Heart right ventricle (tissue), 16 donors: ENCODE data around the gene IL1RAPL1. TPM values are rescaled to one million over a fixed set of nuclear protein-coding genes. Genes with fewer than 3 reads are reported as not detected.

ENCODE experiments used
- ATAC-seq, 8 donors: fragments of 200-7000 bp; cut with Tn5 transposase; one replicate each; pipeline ENCODE4 v1.9.1; 2020; ENCODE audit warnings: mild to moderate bottlenecking in 8 of 8, moderate library complexity in 8 of 8, moderate number of reproducible peaks in 1 of 8
- DNase-seq, 2 donors: peaks; one replicate each; pipeline ENCODE4 v3.0.0-alpha.2; 2020
- H3K27ac ChIP-seq, 10 donors: fragments of 200-600 bp; sonication (generic) in 2 of 10; one replicate each; pipeline versions ENCODE4 v1.5.0 to v1.8.0; 2020 to 2022; ENCODE audit warnings: mild to moderate bottlenecking in 3 of 10
- H3K27me3 ChIP-seq, 7 donors: fragments of 200-600 bp; one replicate each; pipeline ENCODE4 v1.8.0; 2021 to 2022; ENCODE audit warnings: mild to moderate bottlenecking in 2 of 7
- H3K36me3 ChIP-seq, 9 donors: fragments of 200-600 bp; sonication (generic) in 1 of 9; one replicate each; pipeline versions ENCODE4 v1.5.0 to v1.8.0; 2020 to 2022; ENCODE audit warnings: mild to moderate bottlenecking in 2 of 9
- H3K4me1 ChIP-seq, 9 donors: fragments of 200-600 bp; sonication (generic) in 1 of 9; one replicate each; pipeline versions ENCODE4 v1.5.0 to v1.8.0; 2020 to 2022; ENCODE audit warnings: mild to moderate bottlenecking in 4 of 9
- H3K4me3 ChIP-seq, 10 donors: fragments of 200-600 bp; sonication (generic) in 2 of 10; one replicate each; pipeline versions ENCODE4 v1.5.0 to v1.8.0; 2020 to 2022; ENCODE audit warnings: mild to moderate bottlenecking in 7 of 10, moderate library complexity in 2 of 10
- H3K9me3 ChIP-seq, 11 donors: fragments of 200-600 bp in 10 of 11; sonication (generic) in 2 of 11; one replicate each; pipeline versions ENCODE4 v1.5.0 to v1.8.0; 2013 to 2022; ENCODE audit warnings: mild to moderate bottlenecking in 2 of 11, control low read depth in 1 of 11, moderate library complexity in 1 of 11
- CTCF ChIP-seq, 9 donors: fragments of 200-600 bp; sonication (generic) in 2 of 9; IDR thresholded peaks; one replicate each; pipeline versions ENCODE4 v1.5.0 to v1.8.0; 2021 to 2022; ENCODE audit warnings: antibody characterized with exemption in 9 of 9, mild to moderate bottlenecking in 5 of 9, moderate library complexity in 1 of 9
- WGBS, 2 donors: extraction: QIAGEN DNeasy Blood & Tissue Kit; methylation state at CpG; one replicate each; pipeline ENCODE4 v1.1.7; 2013; ENCODE audit warnings: inconsistent platforms in 1 of 2; 5-methylcytosine and 5-hydroxymethylcytosine counted together
- intact Hi-C, 10 donors: fragments of 100-400 bp; cut with DNase I; formaldehyde crosslinking; loops; one replicate each; pipeline versions ENCODE4 v1.11.1 to v1.14.2; 2022
- polyA plus RNA-seq, 2 donors: library from polyadenylated mRNA; stranded (reverse); fragments of 200-250 nt; gene quantifications; one replicate each; pipeline ENCODE4 v1.2.3, GENCODE V29; 2013
- total RNA-seq, 10 donors: library from RNA; stranded (reverse); fragmentation: NEBNext Ultra II Directional in 3 of 10; extraction: Animal tissue kit (Norgen Biotek cat#: 25700) in 3 of 10; gene quantifications; one replicate each; pipeline versions ENCODE4 v1.2.1 to v1.2.4, GENCODE V29; 2021 to 2023
- donor health status: Arrhythmogenic right ventricular cardiomyopathy.
- donor health status: ischemic (EF 13 %, LVEDD 7.1; RV severe dilation, severe dysfunction).
- donor health status: healthy with polysubstance abuse.
- donor health status: DM: no; HTN: yes; CAD: no.
- donor health status: DM: no; HTN: no; CAD: no.
- donor health status: ischemic (EF 25% LVEDD 6.9; RV normal size, moderate dysfunction).
- donor health status: ischemic (EF 25% LVEDD 5.7; RV mildly dilated, moderate dysfunction).
- donor health status: healthy.
- donor health status: DM: yes; HTN: yes; CAD: no.
- donor health status: Ischemic cardiomyopathy.
- donor health status: ischemic (EF 35%, LVEDD 5.7; RV mildly dilated, moderate dysfunction).
- donor health status: nonischemic (EF 11% LVEDD 7.7; RV severe dilation, severe dysfunction).
- donor health status: DM: yes; HTN: yes; CAD: no.
- donor health status: PGD.
- donor health status: ischemic (EF 29% LVEDD 5.4; RV normal size, mild dysfunction).
- donor health status: nonischemic (EF 23%, LVEDD 6.1; RV moderate dilation, normal function).

Gene IL1RAPL1
- total and polyA plus RNA-seq, 12 donors, result 0.13 to 6.3 (median 2.8) TPM

DNA sequence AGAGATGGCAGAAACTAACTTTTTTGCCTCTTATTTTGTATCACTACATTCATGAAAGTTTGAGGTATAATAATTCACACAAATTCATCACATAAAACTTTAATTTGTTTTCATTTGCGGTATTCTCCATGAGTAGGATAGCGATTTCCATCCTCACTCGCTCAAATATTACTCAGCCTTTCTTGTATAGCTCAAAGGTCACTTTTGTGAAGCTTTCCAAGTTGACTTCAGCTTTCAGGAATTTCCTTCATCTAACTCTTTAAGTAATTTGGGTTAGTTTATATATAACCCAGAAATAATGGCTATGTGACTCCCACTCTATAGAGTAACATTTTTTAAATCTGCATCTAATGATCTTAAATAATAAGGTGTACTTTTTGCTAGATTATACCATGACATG lies 314.4 kb downstream of the IL1RAPL1 start:
- H3K27me3 ChIP-seq, result no peaks in the 10 kb centered on the region
- TF ChIP-seq CTCF (IDR thresholded peaks at IDR 0.05), result no peak
- WGBS, 2 donors, result 61 to 74% methylated on average over 3 of the region's 3 CpGs
- no peaks in the 10 kb centered on the region for H3K9me3 ChIP-seq
- no peaks in the 10 kb centered on the region for H3K4me1 ChIP-seq
- intact Hi-C loops, result loop anchor here in 2 of 10 donors (2.0 to 10.0 kb wide), 2 partner anchors 43 to 57 kb away; no protein-coding TSS in a partner anchor
- no peak overlapping the region for H3K4me3 ChIP-seq
- no peak overlapping the region for H3K27ac ChIP-seq
- ATAC-seq (no peak), DNase-seq (no peak)
- no peaks in the 10 kb centered on the region for H3K36me3 ChIP-seq

GRCh38 chrX:28910487-28910886 lies 323.2 kb downstream of the IL1RAPL1 start:
- WGBS, 2 donors, result 24 to 31% methylated on average over 2 of the region's 2 CpGs
- DNase-seq, result no peak
- Histone ChIP-seq H3K4me3 (no peak overlapping the region), H3K36me3 (no peaks in the 10 kb centered on the region), H3K9me3 (no peaks in the 10 kb centered on the region), H3K27ac (no peak overlapping the region), H3K27me3 (no peaks in the 10 kb centered on the region), H3K4me1 (no peaks in the 10 kb centered on the region)
- intact Hi-C loops, result no loop called here
- TF ChIP-seq CTCF (IDR thresholded peaks at IDR 0.05), result no peak
- ATAC-seq, result no peak

DNA sequence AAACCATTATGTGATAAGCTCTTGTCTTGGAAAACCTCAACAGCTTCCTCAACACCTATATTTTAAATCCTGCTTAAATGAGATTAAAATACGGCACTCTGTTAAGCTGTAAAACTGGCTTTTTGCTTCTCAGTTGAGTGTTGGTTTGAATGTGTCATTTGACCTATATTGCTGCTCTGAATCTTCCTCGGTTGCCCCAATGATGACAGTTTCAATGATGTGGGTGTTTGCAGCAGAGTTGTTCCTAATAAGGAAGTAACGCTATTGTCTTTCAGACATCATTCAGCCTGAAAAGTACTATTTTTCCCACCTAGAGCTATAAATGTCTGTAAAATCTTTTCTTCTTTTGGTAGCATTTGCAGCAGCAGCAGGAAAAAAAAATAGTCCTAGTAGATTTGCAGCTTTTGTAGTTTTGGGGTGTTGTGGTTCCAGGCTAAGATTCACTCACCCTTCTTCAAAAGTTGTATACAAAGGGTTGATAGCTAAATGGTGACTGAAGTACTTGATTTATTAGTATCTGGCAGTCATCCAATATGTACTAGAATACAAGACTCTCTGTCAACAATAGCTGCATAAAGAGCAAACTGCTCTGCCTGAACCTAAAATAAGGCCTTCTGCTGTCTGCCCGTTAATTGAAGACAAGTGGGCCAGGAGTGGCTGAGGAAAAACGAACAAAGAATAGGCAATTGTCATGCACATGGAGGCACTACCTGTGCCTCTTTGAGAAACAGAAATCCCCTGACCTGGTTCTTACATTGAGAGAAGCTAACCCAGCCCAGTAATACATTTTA lies 333.1 kb downstream of the IL1RAPL1 start:
- Histone ChIP-seq H3K4me1 (peaks cover 0 to 4% (median 0%) of the 10 kb centered on the region in 9 donors), H3K27me3 (no peaks in the 10 kb centered on the region), H3K36me3 (no peaks in the 10 kb centered on the region), H3K4me3 (no peak overlapping the region), H3K27ac (no peak overlapping the region), H3K9me3 (no peaks in the 10 kb centered on the region)
- ATAC-seq, result no peak
- intact Hi-C loops, result no loop called here
- DNase-seq, result no peak
- 26 to 35% methylated on average over 5 of the region's 5 CpGs for WGBS, 2 donors
- TF ChIP-seq CTCF (IDR thresholded peaks at IDR 0.05), result no peak

DNA sequence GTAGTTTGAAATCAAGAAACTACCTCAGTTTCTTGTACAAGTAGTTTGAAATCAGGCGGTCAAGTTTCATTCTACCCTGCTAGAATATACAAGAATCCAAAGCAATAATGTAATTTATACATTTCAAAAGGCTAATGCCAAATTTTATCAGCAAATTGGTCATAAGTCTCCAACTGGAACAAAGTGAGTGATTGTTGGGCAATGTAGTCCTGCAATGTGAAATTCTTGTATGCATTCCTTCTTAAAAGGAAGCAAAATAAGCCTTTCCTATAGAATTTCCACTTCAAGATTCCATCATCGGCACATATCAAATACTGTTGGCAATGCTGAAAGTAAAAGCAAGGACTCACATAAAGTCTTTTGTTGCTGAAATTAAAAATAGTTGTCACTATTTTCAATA lies 334.9 kb downstream of the IL1RAPL1 start:
- no peaks in the 10 kb centered on the region for H3K36me3 ChIP-seq
- peaks cover 0 to 4% (median 0%) of the 10 kb centered on the region in 9 donors for H3K4me1 ChIP-seq
- no peak overlapping the region for H3K27ac ChIP-seq
- intact Hi-C loops, result no loop called here
- no peaks in the 10 kb centered on the region for H3K27me3 ChIP-seq
- ATAC-seq, result no peak
- no peaks in the 10 kb centered on the region for H3K9me3 ChIP-seq
- no peak for DNase-seq
- WGBS, 2 donors, result 82 to 88% methylated on average over 2 of the region's 2 CpGs
- no peak overlapping the region for H3K4me3 ChIP-seq
- no peak for TF ChIP-seq CTCF (IDR thresholded peaks at IDR 0.05)
